ENCODE data around the gene PSME3.

Gene PSME3

DNA sequence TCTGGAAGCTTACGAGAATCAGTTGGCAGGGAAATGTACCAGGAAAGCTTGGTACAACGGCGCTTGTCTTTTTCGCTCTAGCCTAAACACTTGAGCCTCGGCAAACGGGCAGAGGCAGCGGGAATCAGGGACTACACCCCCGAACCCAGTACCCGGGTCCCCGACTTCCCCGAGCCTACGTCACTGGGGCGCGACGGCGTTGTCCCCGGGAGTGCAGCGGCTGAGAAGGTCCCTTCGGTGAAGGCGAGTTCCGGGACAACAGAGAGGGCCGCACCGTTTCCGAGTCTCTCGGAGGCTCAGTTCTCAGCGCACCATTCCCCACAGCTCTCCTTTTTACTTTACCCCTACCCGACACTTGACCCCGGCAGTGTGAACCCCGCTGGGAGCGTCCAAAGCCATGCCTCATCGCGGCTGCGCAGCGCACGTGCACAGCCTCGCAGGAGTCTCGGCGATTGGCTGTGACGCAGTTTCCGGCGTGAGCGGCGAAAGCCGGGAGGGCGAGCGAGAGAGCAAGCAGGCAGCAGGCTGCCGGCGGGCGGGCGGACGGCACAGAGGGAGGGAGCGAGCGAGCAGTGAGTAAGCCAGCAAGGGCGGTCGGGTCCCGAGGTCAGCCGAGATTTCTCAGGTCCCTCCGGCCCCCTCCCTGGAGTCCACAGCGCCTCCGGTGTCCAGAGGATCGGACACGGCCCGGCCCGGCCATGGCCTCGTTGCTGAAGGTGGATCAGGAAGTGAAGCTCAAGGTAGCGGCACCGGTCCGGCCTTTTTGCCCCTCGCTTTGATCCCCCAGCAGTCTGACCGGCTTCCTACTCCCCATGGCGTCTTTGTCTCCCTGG, at the start of gene PSME3:
PSME3 (plus strand) TSS at position 464 of the 833 bp plus-strand sequence; CDS start at position 699, 235 bp downstream.
- peak; percentile 80 to 88 (median 84) for DNase-seq (ENCODE audit: low read depth in 3 of 3)

- no peak for DNase-seq (ENCODE audit: low read depth in 3 of 3)
These were observed 49.4 kb upstream of the PSME3 start for GRCh38 chr17:42783791-42784138.

- no peak for DNase-seq (ENCODE audit: low read depth in 3 of 3)
These were observed 48.8 kb upstream of the PSME3 start for GRCh38 chr17:42784409-42784808.

GRCh38 chr17:42784811-42785592, 48.2 kb upstream of the PSME3 start:
- no peak for DNase-seq (ENCODE audit: low read depth in 3 of 3)

DNA sequence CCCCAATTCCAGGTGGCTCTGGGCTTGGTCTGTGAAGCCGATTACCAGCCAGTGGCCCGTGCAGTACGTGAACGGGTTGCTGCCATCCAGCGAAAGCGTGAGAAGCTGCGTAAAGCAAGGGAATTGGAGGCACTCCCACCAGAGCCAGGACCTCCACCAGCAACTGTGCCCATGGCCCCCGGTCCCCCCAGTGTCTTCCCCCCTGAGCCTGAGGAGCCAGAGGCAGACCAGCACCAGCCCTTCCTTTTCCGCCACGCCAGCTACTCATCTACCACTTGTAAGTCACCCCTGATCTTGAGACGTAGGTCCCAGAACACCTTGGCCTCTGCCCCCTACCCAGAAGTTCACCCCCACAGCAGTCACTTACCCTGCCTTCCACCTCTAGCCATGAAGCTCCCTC, 45.9 kb upstream of the PSME3 start:
- no peak for DNase-seq (ENCODE audit: low read depth in 3 of 3)

DNA sequence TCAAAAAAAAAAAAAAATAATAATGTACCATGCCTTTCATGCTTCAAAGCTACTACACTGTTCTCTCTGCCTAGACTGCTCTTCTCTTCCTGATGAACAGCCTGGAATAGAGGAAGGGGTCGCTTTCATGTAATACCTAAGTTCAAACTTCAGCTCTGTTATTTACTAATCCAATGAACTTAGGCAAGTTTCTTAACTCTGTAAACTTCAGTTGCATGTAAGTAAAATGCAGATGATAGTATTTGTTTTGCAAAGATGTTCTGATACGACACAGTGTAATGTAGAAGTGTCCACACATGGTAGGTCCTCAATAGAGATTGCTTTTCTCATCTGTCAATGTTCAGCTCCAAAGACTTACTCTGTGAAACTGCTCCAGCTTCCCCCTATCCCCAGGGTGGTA, 41.2 kb upstream of the PSME3 start:
- no peak for DNase-seq (ENCODE audit: low read depth in 3 of 3)

DNA sequence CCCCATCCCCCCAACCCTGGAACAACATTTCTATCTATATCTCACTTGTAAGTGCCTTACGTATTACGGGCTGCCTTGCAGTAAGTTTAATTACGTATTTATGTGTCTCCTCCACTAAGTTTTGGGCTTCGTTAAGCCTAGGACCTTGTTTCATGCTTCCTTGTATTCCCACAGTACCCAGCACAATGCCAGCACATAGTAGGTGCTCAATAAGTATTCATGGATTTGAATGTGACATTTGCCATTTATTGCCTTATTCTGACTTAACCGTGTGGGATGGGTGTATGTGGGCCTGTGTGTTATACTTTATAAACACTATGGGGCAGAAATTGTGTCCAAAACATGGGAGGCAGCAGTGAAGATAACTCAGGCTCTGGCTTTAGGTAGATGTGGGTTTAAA, 40.7 kb upstream of the PSME3 start:
- no peak for DNase-seq (ENCODE audit: low read depth in 3 of 3)

DNA sequence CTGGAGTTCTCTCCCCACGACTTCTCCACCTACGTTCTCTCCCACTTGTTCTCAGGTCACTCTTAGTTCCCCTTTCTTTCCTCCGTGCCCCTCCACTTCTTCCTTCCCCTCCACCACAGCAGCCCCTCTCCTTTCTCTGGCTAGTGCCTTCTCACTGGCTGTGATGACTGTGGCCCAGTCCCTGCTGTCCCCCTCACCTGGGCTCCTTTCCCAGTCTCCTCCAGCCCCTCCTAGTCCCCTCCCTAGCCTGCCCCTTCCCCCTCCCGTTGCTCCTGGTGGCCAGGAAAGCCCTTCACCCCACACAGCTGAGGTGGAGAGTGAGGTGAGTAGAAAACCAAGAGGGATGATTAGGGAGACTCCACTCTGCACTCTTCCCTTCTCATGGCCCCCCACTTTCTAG, 38.1 kb upstream of the PSME3 start:
- DNase-seq (ENCODE audit: low read depth in 3 of 3): no peak

- DNase-seq (ENCODE audit: low read depth in 3 of 3): no peak
These were observed 37.7 kb upstream of the PSME3 start for GRCh38 chr17:42795465-42795864.

DNA sequence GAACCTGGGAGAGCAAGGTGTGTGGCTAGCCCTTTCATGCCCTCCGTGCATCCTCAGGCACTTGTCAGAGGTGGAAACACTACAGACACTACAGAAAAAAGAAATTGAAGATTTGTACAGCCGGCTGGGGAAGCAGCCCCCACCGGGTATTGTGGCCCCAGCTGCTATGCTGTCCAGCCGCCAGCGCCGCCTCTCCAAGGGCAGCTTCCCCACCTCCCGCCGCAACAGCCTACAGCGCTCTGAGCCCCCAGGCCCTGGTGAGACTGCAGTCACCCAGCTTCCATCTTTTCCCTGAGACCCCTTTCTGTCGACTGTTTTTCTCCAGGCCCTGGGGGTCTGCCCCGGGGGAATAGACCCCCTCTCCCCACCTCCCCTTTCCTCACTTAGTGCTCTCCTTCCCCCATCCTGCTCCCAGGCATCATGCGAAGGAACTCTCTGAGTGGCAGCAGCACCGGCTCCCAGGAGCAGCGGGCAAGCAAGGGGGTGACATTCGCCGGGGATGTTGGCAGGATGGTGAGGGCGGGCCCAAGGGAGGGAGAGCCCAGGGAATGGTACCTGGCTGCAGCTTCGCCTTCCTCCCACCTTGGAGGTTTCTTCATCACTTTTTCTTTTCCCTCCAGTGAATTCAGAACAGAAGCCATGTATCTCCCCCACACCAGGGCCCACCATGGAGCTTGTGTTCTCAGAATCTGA, 37.0 kb upstream of the PSME3 start:
- no peak for DNase-seq (ENCODE audit: low read depth in 3 of 3)

GRCh38 chr17:42797067-42798007, 35.9 kb upstream of the PSME3 start:
- no peak for DNase-seq (ENCODE audit: low read depth in 3 of 3)

GRCh38 chr17:42798011-42798382, 35.2 kb upstream of the PSME3 start:
- DNase-seq (ENCODE audit: low read depth in 3 of 3): no peak

GRCh38 chr17:42798383-42799380, 34.5 kb upstream of the PSME3 start, which contains the start of the genes CNTD1 and COA3:
CNTD1 (plus strand) TSS chr17:42798861; CDS start chr17:42799068, 207 bp downstream.
COA3 (minus strand) TSS chr17:42798704; CDS start chr17:42798681, 23 bp downstream.
- DNase-seq (ENCODE audit: low read depth in 3 of 3): peak; percentile 71 to 76 (median 72)

DNA sequence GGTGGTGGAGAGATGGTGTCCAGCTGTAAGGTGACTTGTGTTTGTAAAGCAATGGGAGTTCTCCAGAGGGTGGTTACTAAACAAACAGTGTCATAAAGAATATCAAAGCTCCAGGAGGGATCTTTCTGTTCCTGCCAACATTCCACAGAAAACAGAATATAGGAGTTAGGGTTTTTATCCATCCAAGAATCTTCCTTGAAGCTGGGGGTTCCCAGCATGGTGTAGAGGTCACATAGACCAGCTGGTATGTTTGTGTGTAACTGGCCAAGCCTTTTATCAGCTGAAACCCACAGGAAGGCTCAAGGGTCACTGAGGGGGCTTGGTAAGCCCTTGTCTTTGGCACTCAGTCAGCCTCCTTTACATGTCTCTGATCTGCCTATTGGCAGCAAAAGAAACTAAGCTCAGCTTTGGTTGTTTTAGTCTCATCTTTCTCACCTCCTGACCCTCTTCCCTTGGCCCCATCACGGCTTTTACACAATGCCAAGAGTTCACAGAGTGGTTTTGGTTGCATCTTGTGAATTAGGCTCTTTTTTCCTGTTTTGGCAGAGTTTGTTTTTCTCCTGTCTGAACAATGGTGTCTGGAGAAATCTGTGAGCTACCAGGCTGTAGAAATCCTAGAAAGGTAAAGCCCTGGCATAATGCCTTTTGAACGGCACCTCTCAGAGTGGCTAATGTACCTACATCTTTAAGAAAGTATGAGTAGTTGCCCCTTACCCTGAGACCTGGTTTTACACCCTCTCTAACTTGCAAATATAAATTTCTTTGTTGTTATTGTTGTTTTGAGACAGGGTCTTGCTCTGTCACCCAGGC, 29.9 kb upstream of the PSME3 start:
- DNase-seq (ENCODE audit: low read depth in 3 of 3): no peak

- DNase-seq (ENCODE audit: low read depth in 3 of 3): no peak
These were observed 28.3 kb upstream of the PSME3 start for GRCh38 chr17:42804918-42805367.

GRCh38 chr17:42806249-42806648, 26.9 kb upstream of the PSME3 start:
- DNase-seq (ENCODE audit: low read depth in 3 of 3): no peak

GRCh38 chr17:42809250-42809649, 23.9 kb upstream of the PSME3 start:
- DNase-seq (ENCODE audit: low read depth in 3 of 3): no peak

GRCh38 chr17:42814633-42815399, 18.4 kb upstream of the PSME3 start:
- DNase-seq (ENCODE audit: low read depth in 3 of 3): no peak
